H1 (cell line): ENCODE measurements around the gene B4GALT5.

Source experiments
- CBX5 ChIP-seq: fragments of 300-800, 300-1000 bp; sonication (generic); IDR thresholded peaks from 2 replicates; pipeline ENCODE4 v1.7.1; 2016; ENCODE audit warnings: antibody characterized with exemption, low read length, low read depth
- HDAC2 ChIP-seq, 2 experiments: fragments of 300-600 bp in 1 of 2; sonication (generic) in 1 of 2; IDR thresholded peaks; 2 replicates each; pipeline ENCODE4 v1.6.1; 2011 to 2012; ENCODE audit warnings: low read depth in 2 of 2, low read length in 2 of 2, mild to moderate bottlenecking in 2 of 2, moderate library complexity in 2 of 2, borderline replicate concordance in 1 of 2, inconsistent platforms in 1 of 2
- PHF8 ChIP-seq: fragments of 200-600 bp; sonication (generic); conservative IDR thresholded peaks from 2 replicates; pipeline ENCODE4 v1.7.1; 2012; ENCODE audit warnings: low read depth, mild to moderate bottlenecking, inconsistent platforms, low read length, moderate library complexity
- POLR2A ChIP-seq, 2 experiments: IDR thresholded peaks; 1 replicate in 1 of 2; 2 replicates in 1 of 2; pipeline ENCODE4 v1.6.1; 2011; ENCODE audit warnings: low read depth in 2 of 2, low read length in 2 of 2, mild to moderate bottlenecking in 2 of 2; ENCODE audit errors: control extremely low read depth in 1 of 2
- POLR2AphosphoS5 ChIP-seq: IDR thresholded peaks from 2 replicates; pipeline ENCODE4 v1.6.1; 2011; ENCODE audit warnings: low read depth, low read length
- RFX5 ChIP-seq: IDR thresholded peaks from 2 replicates; pipeline ENCODE4 v1.6.1; 2011; ENCODE audit warnings: low read depth, low read length, improper control_type of control experiment, borderline replicate concordance
- SIN3A ChIP-seq, 2 experiments: IDR thresholded peaks in 1 of 2; conservative IDR thresholded peaks in 1 of 2; 2 replicates each; pipeline ENCODE4 v1.6.1; 2011 to 2012; ENCODE audit warnings: low read length in 2 of 2, improper control_type of control experiment in 1 of 2, low read depth in 1 of 2, mild to moderate bottlenecking in 1 of 2
- TF ChIP-seq, protein P1 (sequence below): IDR thresholded peaks from 2 replicates; pipeline ENCODE4 v1.6.1; 2012; ENCODE audit warnings: inconsistent platforms
- TF ChIP-seq, protein P2 (sequence below), 3 experiments: IDR thresholded peaks; 1 replicate in 2 of 3; 2 replicates in 1 of 3; pipeline versions ENCODE4 v1.5.1 to v1.6.1; 2011; ENCODE audit warnings: low read length in 3 of 3, mild to moderate bottlenecking in 3 of 3, inconsistent platforms in 2 of 3, low read depth in 1 of 3, moderate library complexity in 1 of 3; ENCODE audit not compliant: insufficient read depth in 1 of 3; ENCODE audit errors: control extremely low read depth in 1 of 3
- TF ChIP-seq, protein P3 (sequence below): IDR thresholded peaks from 2 replicates; pipeline ENCODE4 v1.6.1; 2011; ENCODE audit warnings: low read length, improper control_type of control experiment

DNA sequence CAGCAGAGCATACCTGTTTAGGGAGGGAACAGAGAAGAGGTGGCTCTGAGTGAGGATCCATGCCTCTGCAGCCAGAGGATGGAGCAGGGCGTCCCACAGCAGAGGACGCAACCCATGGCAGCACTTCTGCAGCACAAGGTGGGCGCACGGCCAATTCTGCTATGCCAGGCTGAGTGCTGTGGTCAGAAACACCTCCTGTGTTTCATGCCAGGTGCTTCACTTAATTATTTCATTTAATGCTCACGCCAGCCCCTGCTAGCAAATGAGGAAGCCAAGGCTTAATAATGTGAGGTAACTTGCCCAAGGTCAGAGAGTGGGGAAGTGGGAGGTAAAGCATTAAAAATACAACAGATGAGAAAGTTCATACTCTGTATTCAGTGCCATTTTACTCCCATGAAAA is 77.2 kb downstream of the B4GALT5 start:
- TF ChIP-seq, protein P1, sequence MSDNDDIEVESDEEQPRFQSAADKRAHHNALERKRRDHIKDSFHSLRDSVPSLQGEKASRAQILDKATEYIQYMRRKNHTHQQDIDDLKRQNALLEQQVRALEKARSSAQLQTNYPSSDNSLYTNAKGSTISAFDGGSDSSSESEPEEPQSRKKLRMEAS = no peak
- TF ChIP-seq CBX5 (no peak), POLR2AphosphoS5 (no peak), RFX5 (no peak), PHF8 (no peak), POLR2A (IDR thresholded peaks at IDR 0.05; ENCODE audit: control extremely low read depth in 1 of 2, low read depth in 2 of 2, low read length in 2 of 2) (no peak), HDAC2 (IDR thresholded peaks at IDR 0.05; ENCODE audit: borderline replicate concordance in 1 of 2, low read depth in 2 of 2, low read length in 2 of 2) (no peak), SIN3A (conservative IDR thresholded peaks at IDR 0.05 in 1 of 2, IDR thresholded peaks at IDR 0.05 in 1 of 2; ENCODE audit: low read depth in 1 of 2, low read length in 2 of 2) (no peak)
- TF ChIP-seq, protein P2, sequence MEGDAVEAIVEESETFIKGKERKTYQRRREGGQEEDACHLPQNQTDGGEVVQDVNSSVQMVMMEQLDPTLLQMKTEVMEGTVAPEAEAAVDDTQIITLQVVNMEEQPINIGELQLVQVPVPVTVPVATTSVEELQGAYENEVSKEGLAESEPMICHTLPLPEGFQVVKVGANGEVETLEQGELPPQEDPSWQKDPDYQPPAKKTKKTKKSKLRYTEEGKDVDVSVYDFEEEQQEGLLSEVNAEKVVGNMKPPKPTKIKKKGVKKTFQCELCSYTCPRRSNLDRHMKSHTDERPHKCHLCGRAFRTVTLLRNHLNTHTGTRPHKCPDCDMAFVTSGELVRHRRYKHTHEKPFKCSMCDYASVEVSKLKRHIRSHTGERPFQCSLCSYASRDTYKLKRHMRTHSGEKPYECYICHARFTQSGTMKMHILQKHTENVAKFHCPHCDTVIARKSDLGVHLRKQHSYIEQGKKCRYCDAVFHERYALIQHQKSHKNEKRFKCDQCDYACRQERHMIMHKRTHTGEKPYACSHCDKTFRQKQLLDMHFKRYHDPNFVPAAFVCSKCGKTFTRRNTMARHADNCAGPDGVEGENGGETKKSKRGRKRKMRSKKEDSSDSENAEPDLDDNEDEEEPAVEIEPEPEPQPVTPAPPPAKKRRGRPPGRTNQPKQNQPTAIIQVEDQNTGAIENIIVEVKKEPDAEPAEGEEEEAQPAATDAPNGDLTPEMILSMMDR (IDR thresholded peaks at IDR 0.05; ENCODE audit: control extremely low read depth in 1 of 3, insufficient read depth in 1 of 3, low read depth in 1 of 3, low read length in 3 of 3) = no peak
- TF ChIP-seq, protein P3, sequence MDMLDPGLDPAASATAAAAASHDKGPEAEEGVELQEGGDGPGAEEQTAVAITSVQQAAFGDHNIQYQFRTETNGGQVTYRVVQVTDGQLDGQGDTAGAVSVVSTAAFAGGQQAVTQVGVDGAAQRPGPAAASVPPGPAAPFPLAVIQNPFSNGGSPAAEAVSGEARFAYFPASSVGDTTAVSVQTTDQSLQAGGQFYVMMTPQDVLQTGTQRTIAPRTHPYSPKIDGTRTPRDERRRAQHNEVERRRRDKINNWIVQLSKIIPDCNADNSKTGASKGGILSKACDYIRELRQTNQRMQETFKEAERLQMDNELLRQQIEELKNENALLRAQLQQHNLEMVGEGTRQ = no peak
